ENCODE results near the gene PSMD7. TPM values are rescaled to one million over a fixed set of nuclear protein-coding genes. Genes with fewer than 3 reads are reported as not detected.

Gene PSMD7
- total RNA-seq, 1 experiment from 2014 or later, result 109 TPM

- H3K27me3 ChIP-seq (ENCODE audit: insufficient read depth, low read length), result no peaks in the 10 kb centered on the region
- no peak overlapping the region for H3K4me2 ChIP-seq (ENCODE audit: low read length)
- peaks cover 27% of the 10 kb centered on the region for H3K79me2 ChIP-seq (ENCODE audit: insufficient read depth, low read length)
- H2AFZ ChIP-seq (ENCODE audit: low read depth, low read length, poor library complexity, severe bottlenecking), result no peak overlapping the region
- H3K9ac ChIP-seq (ENCODE audit: low read length), result no peak overlapping the region
- ATAC-seq (no peak), DNase-seq (ENCODE audit: low read depth, low spot score) (no peak)
- H3K4me3 ChIP-seq (replicated peaks in 1 of 2; ENCODE audit: low read depth in 1 of 2, low read length in 2 of 2), result no peak overlapping the region
- peaks cover 60 to 61% of the 10 kb centered on the region in 2 experiments for H3K36me3 ChIP-seq (ENCODE audit: control insufficient read depth in 1 of 2, insufficient read depth in 2 of 2, low read length in 2 of 2)
- BruUV-seq (replicated peaks), result TSS peak; percentile 1
- H3K9me2 ChIP-seq (ENCODE audit: insufficient read depth), result no peaks in the 10 kb centered on the region
- H4K20me1 ChIP-seq (ENCODE audit: insufficient read depth), result no peaks in the 10 kb centered on the region
- CTCF ChIA-PET, result no interaction called here
- POLR2A ChIA-PET, result no interaction called here
- intact Hi-C loops (cut with micrococcal nuclease), result loop anchor here (10.0 kb wide), 1 partner anchor 350 kb away; no protein-coding TSS in a partner anchor
- H3K9me3 ChIP-seq (ENCODE audit: control insufficient read depth in 1 of 2, insufficient read depth in 1 of 2, low read depth in 1 of 2, low read length in 2 of 2), result no peaks in the 10 kb centered on the region
- RAD21 ChIA-PET (ENCODE audit: low non-redundant PET in 1 of 2, low total read pairs in 2 of 2, uncharacterized antibody in 2 of 2, unreplicated experiment in 2 of 2), result no interaction called here
- TF ChIP-seq POLR2AphosphoS5 (IDR thresholded peaks at IDR 0.05; ENCODE audit: low read depth, low read length) (no peak), MAX (IDR thresholded peaks at IDR 0.05) (no peak), FOSL1 (IDR thresholded peaks at IDR 0.05; ENCODE audit: low read depth) (no peak), ELF1 (IDR thresholded peaks at IDR 0.05; ENCODE audit: borderline replicate concordance, low read depth) (no peak), CTCF (IDR thresholded peaks at IDR 0.05 in 2 of 3, conservative IDR thresholded peaks at IDR 0.05 in 1 of 3; ENCODE audit: borderline replicate concordance in 1 of 3, insufficient read depth in 1 of 3, low read depth in 2 of 3, low read length in 2 of 3) (no peak), POLR2A (IDR thresholded peaks at IDR 0.05; ENCODE audit: borderline replicate concordance, extremely low read depth, insufficient read depth, insufficient read length) (no peak), EZH2 (IDR thresholded peaks at IDR 0.05) (no peak), RAD21 (IDR thresholded peaks at IDR 0.05; ENCODE audit: low read depth) (no peak), JUND (IDR thresholded peaks at IDR 0.05) (no peak), REST (IDR thresholded peaks at IDR 0.05; ENCODE audit: low read depth) (no peak), ZFX (IDR thresholded peaks at IDR 0.05) (no peak), SP1 (IDR thresholded peaks at IDR 0.05; ENCODE audit: low read depth) (no peak), CEBPB (IDR thresholded peaks at IDR 0.05; ENCODE audit: low read depth) (no peak), TCF7L2 (IDR thresholded peaks at IDR 0.05; ENCODE audit: borderline replicate concordance, extremely low read depth, insufficient read depth, insufficient read length) (no peak), SRF (IDR thresholded peaks at IDR 0.05; ENCODE audit: low read depth) (no peak), YY1 (IDR thresholded peaks at IDR 0.05; ENCODE audit: extremely low read depth, insufficient replicate concordance, low read depth, low read length) (no peak)
- TF ChIP-seq, protein P1, sequence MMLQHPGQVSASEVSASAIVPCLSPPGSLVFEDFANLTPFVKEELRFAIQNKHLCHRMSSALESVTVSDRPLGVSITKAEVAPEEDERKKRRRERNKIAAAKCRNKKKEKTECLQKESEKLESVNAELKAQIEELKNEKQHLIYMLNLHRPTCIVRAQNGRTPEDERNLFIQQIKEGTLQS (IDR thresholded peaks at IDR 0.05), result no peak
- H3K27ac ChIP-seq (ENCODE audit: low read depth, low read length), result no peak overlapping the region
- no peaks in the 10 kb centered on the region for H3K4me1 ChIP-seq (ENCODE audit: control insufficient read depth in 1 of 2, insufficient read depth in 2 of 2, low read length in 2 of 2)
Observed at GRCh38 chr16:74305281-74305680, 8.7 kb downstream of the PSMD7 start.

Data from HCT116 (cell line).